ENCODE measurements around the gene LOX. TPM values are rescaled to one million over a fixed set of nuclear protein-coding genes. Genes with fewer than 3 reads are reported as not detected.

LOX gene
- total and polyA plus RNA-seq, 9 of the 15 experiments (the other 6 are each of a cell fraction or from before 2014, with no cell fraction given), result 0.06 to 0.09 TPM; not detected in 7

DNA sequence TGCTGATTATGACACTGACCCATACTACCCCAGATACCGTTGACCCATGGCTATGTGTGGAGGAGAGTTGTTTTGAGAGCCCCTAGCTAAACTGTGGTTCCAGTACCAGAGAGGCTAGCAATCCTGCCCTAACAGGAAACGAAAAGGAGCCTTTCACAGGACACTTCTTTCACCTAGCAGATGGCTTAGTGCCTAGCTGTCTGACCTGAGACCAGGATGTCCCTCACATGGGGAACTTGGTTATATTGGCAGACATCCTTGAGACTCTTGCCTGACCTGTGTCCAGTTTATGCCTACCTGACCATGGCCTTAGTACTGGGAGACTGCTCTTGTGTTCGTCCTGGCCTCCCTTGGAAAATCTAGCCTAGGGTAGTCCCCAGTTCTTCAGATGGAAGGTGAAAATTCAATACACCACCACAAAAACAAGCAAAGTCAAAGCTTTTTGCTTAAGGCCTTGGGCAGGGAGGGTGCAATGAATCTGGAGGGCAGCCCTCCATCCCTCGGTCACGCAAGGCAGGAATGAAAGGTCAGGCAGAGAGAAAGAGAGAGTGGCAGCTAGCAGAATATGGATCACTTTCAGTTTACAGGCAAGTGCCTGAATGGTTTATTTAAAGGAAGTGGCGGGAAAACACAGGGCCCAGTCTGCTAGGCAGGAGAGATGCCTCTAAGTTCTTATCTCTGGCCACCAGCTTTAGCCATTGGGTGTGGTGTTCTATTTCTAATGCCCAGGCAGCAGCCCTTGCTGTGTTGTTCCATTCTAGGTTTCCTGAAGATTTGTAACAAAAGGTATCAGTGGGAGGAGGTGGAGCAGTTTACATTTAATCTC, 34.9 kb upstream of the LOX start (continued):
- TF ChIP-seq, protein P1, sequence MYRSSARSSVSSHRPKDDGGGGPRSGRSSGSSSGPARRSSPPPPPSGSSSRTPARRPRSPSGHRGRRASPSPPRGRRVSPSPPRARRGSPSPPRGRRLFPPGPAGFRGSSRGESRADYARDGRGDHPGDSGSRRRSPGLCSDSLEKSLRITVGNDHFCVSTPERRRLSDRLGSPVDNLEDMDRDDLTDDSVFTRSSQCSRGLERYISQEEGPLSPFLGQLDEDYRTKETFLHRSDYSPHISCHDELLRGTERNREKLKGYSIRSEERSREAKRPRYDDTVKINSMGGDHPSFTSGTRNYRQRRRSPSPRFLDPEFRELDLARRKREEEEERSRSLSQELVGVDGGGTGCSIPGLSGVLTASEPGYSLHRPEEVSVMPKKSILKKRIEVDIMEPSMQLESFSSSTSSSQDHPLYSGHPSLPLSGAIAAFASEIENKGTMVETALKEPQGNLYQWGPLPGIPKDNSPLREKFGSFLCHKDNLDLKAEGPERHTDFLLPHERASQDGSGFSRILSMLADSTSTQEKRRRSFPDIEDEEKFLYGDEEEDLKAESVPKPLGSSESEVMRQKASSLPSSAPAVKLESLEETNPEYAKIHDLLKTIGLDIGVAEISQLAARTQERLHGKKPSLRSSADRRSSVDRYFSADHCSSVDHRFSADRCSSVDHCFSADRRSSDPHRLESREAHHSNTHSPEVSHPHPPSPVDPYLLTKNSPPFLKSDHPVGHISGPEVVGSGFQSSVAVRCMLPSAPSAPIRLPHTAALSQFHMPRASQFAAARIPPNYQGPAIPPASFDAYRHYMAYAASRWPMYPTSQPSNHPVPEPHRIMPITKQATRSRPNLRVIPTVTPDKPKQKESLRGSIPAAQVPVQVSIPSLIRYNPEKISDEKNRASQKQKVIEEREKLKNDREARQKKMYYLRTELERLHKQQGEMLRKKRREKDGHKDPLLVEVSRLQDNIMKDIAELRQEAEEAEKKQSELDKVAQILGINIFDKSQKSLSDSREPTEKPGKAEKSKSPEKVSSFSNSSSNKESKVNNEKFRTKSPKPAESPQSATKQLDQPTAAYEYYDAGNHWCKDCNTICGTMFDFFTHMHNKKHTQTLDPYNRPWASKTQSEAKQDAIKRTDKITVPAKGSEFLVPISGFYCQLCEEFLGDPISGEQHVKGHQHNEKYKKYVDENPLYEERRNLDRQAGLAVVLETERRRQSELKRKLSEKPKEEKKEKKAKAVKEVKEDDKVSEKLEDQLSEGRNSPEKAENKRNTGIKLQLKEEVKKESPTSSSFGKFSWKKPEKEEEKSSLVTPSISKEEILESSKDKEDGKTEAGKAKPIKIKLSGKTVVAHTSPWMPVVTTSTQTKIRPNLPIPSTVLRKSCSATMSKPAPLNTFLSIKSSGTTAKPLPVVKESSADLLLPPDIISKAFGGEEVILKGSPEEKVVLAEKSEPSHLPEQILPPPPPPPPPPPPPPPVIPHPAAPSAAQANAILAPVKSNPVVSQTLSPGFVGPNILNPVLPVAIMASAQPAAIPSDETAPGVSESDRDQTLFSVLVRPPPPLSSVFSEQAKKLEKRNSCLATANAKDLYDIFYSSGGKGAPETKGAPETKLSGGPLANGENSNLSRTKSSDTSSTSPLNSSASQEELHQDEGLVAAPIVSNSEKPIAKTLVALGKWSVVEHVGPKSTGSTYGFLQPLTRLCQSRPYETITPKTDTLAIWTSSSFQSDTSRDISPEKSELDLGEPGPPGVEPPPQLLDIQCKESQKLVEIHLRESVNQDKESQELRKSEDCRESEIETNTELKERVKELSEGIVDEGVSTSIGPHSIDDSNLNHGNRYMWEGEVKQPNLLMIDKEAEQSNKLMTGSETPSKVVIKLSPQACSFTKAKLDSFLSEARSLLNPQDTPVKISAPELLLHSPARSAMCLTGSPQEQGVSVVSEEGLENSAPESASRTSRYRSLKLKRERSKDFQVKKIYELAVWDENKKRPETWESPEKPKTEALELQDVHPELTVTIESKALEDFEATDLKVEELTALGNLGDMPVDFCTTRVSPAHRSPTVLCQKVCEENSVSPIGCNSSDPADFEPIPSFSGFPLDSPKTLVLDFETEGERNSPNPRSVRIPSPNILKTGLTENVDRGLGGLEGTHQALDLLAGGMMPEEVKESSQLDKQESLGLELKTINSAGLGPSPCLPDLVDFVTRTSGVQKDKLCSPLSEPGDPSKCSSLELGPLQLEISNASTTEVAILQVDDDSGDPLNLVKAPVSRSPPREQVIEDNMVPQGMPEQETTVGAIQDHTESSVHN (IDR thresholded peaks at IDR 0.05; ENCODE audit: borderline replicate concordance in 1 of 2, low read depth in 1 of 2), result 0 out of 4 replicates have a peak, but pooled peaks of 1 of the 2 experiments have one; percentile 16
- TF ChIP-seq BRD9 (IDR thresholded peaks at IDR 0.05; ENCODE audit: low read depth, partially characterized antibody), result peak; percentile 69
- no peak for TF ChIP-seq POLR2B (IDR thresholded peaks at IDR 0.05; ENCODE audit: low read depth, partially characterized antibody)
- TF ChIP-seq ETV6 (IDR thresholded peaks at IDR 0.05; ENCODE audit: borderline replicate concordance in 1 of 2, low read depth in 2 of 2, low read length in 1 of 2), result no peak
- TF ChIP-seq ETV6 (CRISPR knock-in tag; IDR thresholded peaks at IDR 0.05; ENCODE audit: borderline replicate concordance), result no peak
- peak; percentile 94 for TF ChIP-seq SMARCE1 (IDR thresholded peaks at IDR 0.05)
- TF ChIP-seq PYGO2 (tag; IDR thresholded peaks at IDR 0.05), result no peak
- peak; percentile 84 for TF ChIP-seq STAT5A (IDR thresholded peaks at IDR 0.05; ENCODE audit: borderline replicate concordance, low read length)
- TF ChIP-seq, protein P2, sequence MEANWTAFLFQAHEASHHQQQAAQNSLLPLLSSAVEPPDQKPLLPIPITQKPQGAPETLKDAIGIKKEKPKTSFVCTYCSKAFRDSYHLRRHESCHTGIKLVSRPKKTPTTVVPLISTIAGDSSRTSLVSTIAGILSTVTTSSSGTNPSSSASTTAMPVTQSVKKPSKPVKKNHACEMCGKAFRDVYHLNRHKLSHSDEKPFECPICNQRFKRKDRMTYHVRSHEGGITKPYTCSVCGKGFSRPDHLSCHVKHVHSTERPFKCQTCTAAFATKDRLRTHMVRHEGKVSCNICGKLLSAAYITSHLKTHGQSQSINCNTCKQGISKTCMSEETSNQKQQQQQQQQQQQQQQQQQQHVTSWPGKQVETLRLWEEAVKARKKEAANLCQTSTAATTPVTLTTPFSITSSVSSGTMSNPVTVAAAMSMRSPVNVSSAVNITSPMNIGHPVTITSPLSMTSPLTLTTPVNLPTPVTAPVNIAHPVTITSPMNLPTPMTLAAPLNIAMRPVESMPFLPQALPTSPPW (CRISPR knock-in tag; IDR thresholded peaks at IDR 0.05), result no peak

Data from K562 (cell line).